Measurements from ENCODE around the gene ECHDC3. TPM values are rescaled to one million over a fixed set of nuclear protein-coding genes. Genes with fewer than 3 reads are reported as not detected.

Gene ECHDC3
- total and polyA plus RNA-seq, 10 of the 15 experiments (the other 5 are each of a cell fraction or from before 2014, with no cell fraction given) = 0.16 to 10.0 (median 6.0) TPM

- Histone ChIP-seq H3K27me3 (replicated peaks in 1 of 2; ENCODE audit: control insufficient read depth in 2 of 2, insufficient read depth in 2 of 2, low read length in 1 of 2) (no peaks in the 10 kb centered on the region), H3K9ac (ENCODE audit: control insufficient read depth, insufficient read depth, low read length) (no peak overlapping the region), H3K36me3 (ENCODE audit: control insufficient read depth in 2 of 2, insufficient read depth in 2 of 2, low read length in 1 of 2) (no peaks in the 10 kb centered on the region), H2AFZ (ENCODE audit: control insufficient read depth, low read depth, low read length) (no peak overlapping the region), H3K79me2 (ENCODE audit: control insufficient read depth, insufficient read depth, low read length) (no peaks in the 10 kb centered on the region), H3K4me2 (ENCODE audit: control insufficient read depth, insufficient read depth) (no peak overlapping the region), H3K27ac (ENCODE audit: control insufficient read depth, insufficient read depth) (no peak overlapping the region), H3K4me1 (ENCODE audit: control insufficient read depth, insufficient read depth, low read length) (peaks cover 23% of the 10 kb centered on the region), H3K4me3 (no peak overlapping the region), H3K9me3 (replicated peaks; ENCODE audit: control insufficient read depth, insufficient read depth, low read length) (no peaks in the 10 kb centered on the region; the same call in 2 of the 3 replicates), H4K20me1 (ENCODE audit: control insufficient read depth, insufficient read depth) (no peaks in the 10 kb centered on the region)
- POLR2A ChIA-PET = no interaction called here
- in situ Hi-C loops (cut with MboI) (no loop called here), intact Hi-C loops (cut with micrococcal nuclease; ENCODE audit: unreplicated experiment) (no loop called here)
- SMC1A ChIA-PET (ENCODE audit: uncharacterized antibody, unreplicated experiment) = interaction anchor here (1.4 kb wide), 1 partner anchor 30 kb away, joined by 3 read pairs; no protein-coding TSS in a partner anchor
- RAD21 ChIA-PET (ENCODE audit: unreplicated experiment) = no interaction called here
- ATAC-seq = no peak
- FAIRE-seq = no peak
- no peak for DNase-seq (ENCODE audit: low read depth, low spot score)
- WGBS (ENCODE audit: insufficient coverage, insufficient replicate concordance, low lambda C conversion rate, missing lambda C conversion rate) = 89% methylated on average over 16 of the region's 16 CpGs
- CTCF ChIA-PET = interaction anchor here (1.2 kb wide), 1 partner anchor 9 kb away, joined by 3 read pairs; no protein-coding TSS in a partner anchor
- BruUV-seq (replicated peaks) = no TSS peak
- TF ChIP-seq PKNOX1 (IDR thresholded peaks at IDR 0.05) = no peak
- TF ChIP-seq SIX5 (IDR thresholded peaks at IDR 0.05; ENCODE audit: low read depth, low read length, severe bottlenecking) = no peak
- no peak for TF ChIP-seq SUZ12 (IDR thresholded peaks at IDR 0.05; ENCODE audit: unreplicated experiment)
- no peak for TF ChIP-seq BCL3 (IDR thresholded peaks at IDR 0.05; ENCODE audit: borderline replicate concordance, insufficient read depth, low read depth, low read length, poor library complexity, severe bottlenecking)
- TF ChIP-seq MTA3 (IDR thresholded peaks at IDR 0.05; ENCODE audit: borderline replicate concordance, low read length) = no peak
- TF ChIP-seq CREM (IDR thresholded peaks at IDR 0.05; ENCODE audit: low read depth) = no peak
- TF ChIP-seq TCF3 (IDR thresholded peaks at IDR 0.05; ENCODE audit: borderline replicate concordance, insufficient read depth, low read depth, low read length) = no peak
- no peak for TF ChIP-seq RAD21 (IDR thresholded peaks at IDR 0.05; ENCODE audit: insufficient read depth, low read depth, low read length)
- no peak for TF ChIP-seq KAT2A (conservative IDR thresholded peaks at IDR 0.05; ENCODE audit: control insufficient read depth, low read depth, low read length)
- no peak for TF ChIP-seq POLR2A (IDR thresholded peaks at IDR 0.05; ENCODE audit: low read depth, low read length)
- TF ChIP-seq ZSCAN29 (IDR thresholded peaks at IDR 0.05) = no peak
- TF ChIP-seq NKRF (conservative IDR thresholded peaks at IDR 0.05) = no peak
- no peak for TF ChIP-seq BRCA1 (IDR thresholded peaks at IDR 0.05; ENCODE audit: low read depth, low read length)
- no peak for TF ChIP-seq NFXL1 (IDR thresholded peaks at IDR 0.05; ENCODE audit: borderline replicate concordance)
- no peak for TF ChIP-seq SPI1 (IDR thresholded peaks at IDR 0.05; ENCODE audit: borderline replicate concordance, insufficient read depth, low read depth, low read length)
- TF ChIP-seq KLF5 (IDR thresholded peaks at IDR 0.05; ENCODE audit: partially characterized antibody) = no peak
- no peak for TF ChIP-seq MEF2A (IDR thresholded peaks at IDR 0.05; ENCODE audit: insufficient read depth, low read depth, low read length)
- no peak for TF ChIP-seq EZH2 (IDR thresholded peaks at IDR 0.05; ENCODE audit: borderline replicate concordance, control insufficient read depth, low read depth, low read length)
These were observed 34.4 kb upstream of the ECHDC3 start for GRCh38 chr10:11707624-11708350.
